ENCODE data around the gene ADGRG3.
A peak's percentile ranks its signal among the peaks of the same experiment; 100 is the strongest.
"Not testable (repeated sequence)": the region's sequence is repeated elsewhere in the genome, so short reads cannot be mapped to it uniquely, and the experiment has no call there.

ADGRG3 gene

GRCh38 chr16:57712569-57712968, 44.5 kb downstream of the ADGRG3 start:
- not testable (repeated sequence) for DNase-seq (ENCODE audit: low spot score); FAIRE-seq

GRCh38 chr16:57713596-57713995, 45.5 kb downstream of the ADGRG3 start:
- DNase-seq (ENCODE audit: low spot score) (no peak), FAIRE-seq (no peak)

GRCh38 chr16:57714047-57714446, 45.9 kb downstream of the ADGRG3 start:
- DNase-seq (ENCODE audit: low spot score) (no peak), FAIRE-seq (no peak)

- FAIRE-seq: no peak
- DNase-seq (ENCODE audit: low spot score): peak; percentile 50
Measured at GRCh38 chr16:57720142-57720575, 52.1 kb downstream of the ADGRG3 start.

- DNase-seq (ENCODE audit: low spot score) (no peak), FAIRE-seq (no peak)
Measured at GRCh38 chr16:57721356-57722209, 53.5 kb downstream of the ADGRG3 start.

GRCh38 chr16:57722210-57722499, 54.0 kb downstream of the ADGRG3 start:
- DNase-seq (ENCODE audit: low spot score): no peak

GRCh38 chr16:57722651-57723050, 54.5 kb downstream of the ADGRG3 start:
- FAIRE-seq: no peak
- DNase-seq (ENCODE audit: low spot score): no peak

More at GRCh38 chr16:57722210-57722499, 54.0 kb downstream of the ADGRG3 start:
- no peak for FAIRE-seq

GRCh38 chr16:57723170-57723569, 55.1 kb downstream of the ADGRG3 start:
- FAIRE-seq: no peak

GRCh38 chr16:57724531-57724930, 56.4 kb downstream of the ADGRG3 start:
- no peak for DNase-seq (ENCODE audit: low spot score)
- no peak for FAIRE-seq

More at GRCh38 chr16:57723170-57723569, 55.1 kb downstream of the ADGRG3 start:
- DNase-seq (ENCODE audit: low spot score): no peak

- DNase-seq (ENCODE audit: low spot score): no peak
- FAIRE-seq: no peak
Measured at GRCh38 chr16:57725151-57725550, 57.0 kb downstream of the ADGRG3 start.

- DNase-seq (ENCODE audit: low spot score): no peak
- FAIRE-seq: no peak
Measured at GRCh38 chr16:57725554-57725953, 57.4 kb downstream of the ADGRG3 start.

GRCh38 chr16:57725976-57726375, 57.9 kb downstream of the ADGRG3 start:
- FAIRE-seq (no peak), DNase-seq (ENCODE audit: low spot score) (no peak)

GRCh38 chr16:57726433-57726947, 58.4 kb downstream of the ADGRG3 start:
- DNase-seq (ENCODE audit: low spot score) (no peak), FAIRE-seq (no peak)

- no peak for DNase-seq (ENCODE audit: low spot score)
- no peak for FAIRE-seq
Measured at GRCh38 chr16:57727610-57728009, 59.5 kb downstream of the ADGRG3 start.

- DNase-seq (ENCODE audit: low spot score): no peak
- FAIRE-seq: no peak
Measured at GRCh38 chr16:57728336-57729181, 60.5 kb downstream of the ADGRG3 start.

GRCh38 chr16:57729182-57729484, 61.0 kb downstream of the ADGRG3 start:
- DNase-seq (ENCODE audit: low spot score) (no peak), FAIRE-seq (no peak)

- not testable (repeated sequence) for DNase-seq (ENCODE audit: low spot score)
- peak; percentile 96 for FAIRE-seq
Measured at GRCh38 chr16:57729852-57730251, 61.7 kb downstream of the ADGRG3 start.

- FAIRE-seq (no peak), DNase-seq (ENCODE audit: low spot score) (no peak)
Measured at GRCh38 chr16:57730771-57731730, 62.9 kb downstream of the ADGRG3 start.

- no peak for DNase-seq (ENCODE audit: low spot score)
- FAIRE-seq: no peak
Measured at GRCh38 chr16:57732037-57732436, 63.9 kb downstream of the ADGRG3 start.

GRCh38 chr16:57732714-57733113, 64.6 kb downstream of the ADGRG3 start:
- DNase-seq (ENCODE audit: low spot score): no peak

GRCh38 chr16:57734308-57734924, 66.3 kb downstream of the ADGRG3 start:
- no peak for DNase-seq (ENCODE audit: low spot score)

More at GRCh38 chr16:57732714-57733113, 64.6 kb downstream of the ADGRG3 start:
- no peak for FAIRE-seq

More at GRCh38 chr16:57734308-57734924, 66.3 kb downstream of the ADGRG3 start:
- no peak for FAIRE-seq
